HG02885 (cell line): ENCODE data around the gene ETV7.
"Not testable (repeated sequence)": the region's sequence is repeated elsewhere in the genome, so short reads cannot be mapped to it uniquely, and the experiment has no call there.

ENCODE experiments used
- ATAC-seq: cut with Tn5 transposase; IDR thresholded peaks from one replicate; pipeline ENCODE4 v1.9.1; 2021; ENCODE audit warnings: mild to moderate bottlenecking; ENCODE audit not compliant: unreplicated experiment, poor library complexity

ETV7 gene

GRCh38 chr6:36346486-36347273 is 40.8 kb downstream of the ETV7 start:
- no peak for ATAC-seq

DNA sequence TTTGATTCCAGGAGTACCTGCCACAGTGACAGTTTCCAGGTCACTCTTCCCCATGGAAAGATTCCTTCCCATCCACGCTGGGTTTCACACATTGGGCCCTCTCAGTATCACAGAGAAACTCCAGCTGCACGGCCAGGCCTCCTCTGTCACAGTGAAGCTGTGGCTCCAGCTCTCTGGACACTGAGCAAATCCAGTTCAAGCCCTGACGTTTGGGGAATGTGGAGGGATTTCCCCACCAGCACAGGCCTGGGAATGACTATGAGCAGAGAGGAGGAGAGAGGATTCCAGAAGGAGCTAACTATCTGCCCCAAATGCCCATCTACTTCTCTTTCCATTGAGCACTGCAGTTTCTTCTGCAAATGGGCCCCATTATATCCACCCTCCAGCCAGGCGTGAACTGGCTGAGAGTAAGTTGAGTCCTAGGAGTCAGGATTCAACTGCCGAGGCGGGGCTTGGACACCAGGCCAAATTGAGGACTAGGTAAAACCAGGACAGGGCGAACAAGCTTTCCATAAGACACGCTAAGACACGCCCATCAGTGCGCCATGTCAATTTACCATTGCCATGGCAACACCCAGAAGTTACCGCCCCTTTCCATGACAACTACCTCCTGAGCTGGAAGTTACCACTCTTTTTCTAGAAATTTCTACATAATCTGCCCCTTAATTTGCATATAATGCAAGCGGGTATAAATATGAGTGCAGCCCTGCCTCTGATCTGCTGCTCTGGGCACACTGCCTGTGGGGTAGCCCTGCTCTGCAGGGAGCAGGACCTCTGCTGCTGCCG is 41.6 kb downstream of the ETV7 start:
- no peak for ATAC-seq

- ATAC-seq, result no peak
Observed at GRCh38 chr6:36343109-36343680, 44.3 kb downstream of the ETV7 start.

DNA sequence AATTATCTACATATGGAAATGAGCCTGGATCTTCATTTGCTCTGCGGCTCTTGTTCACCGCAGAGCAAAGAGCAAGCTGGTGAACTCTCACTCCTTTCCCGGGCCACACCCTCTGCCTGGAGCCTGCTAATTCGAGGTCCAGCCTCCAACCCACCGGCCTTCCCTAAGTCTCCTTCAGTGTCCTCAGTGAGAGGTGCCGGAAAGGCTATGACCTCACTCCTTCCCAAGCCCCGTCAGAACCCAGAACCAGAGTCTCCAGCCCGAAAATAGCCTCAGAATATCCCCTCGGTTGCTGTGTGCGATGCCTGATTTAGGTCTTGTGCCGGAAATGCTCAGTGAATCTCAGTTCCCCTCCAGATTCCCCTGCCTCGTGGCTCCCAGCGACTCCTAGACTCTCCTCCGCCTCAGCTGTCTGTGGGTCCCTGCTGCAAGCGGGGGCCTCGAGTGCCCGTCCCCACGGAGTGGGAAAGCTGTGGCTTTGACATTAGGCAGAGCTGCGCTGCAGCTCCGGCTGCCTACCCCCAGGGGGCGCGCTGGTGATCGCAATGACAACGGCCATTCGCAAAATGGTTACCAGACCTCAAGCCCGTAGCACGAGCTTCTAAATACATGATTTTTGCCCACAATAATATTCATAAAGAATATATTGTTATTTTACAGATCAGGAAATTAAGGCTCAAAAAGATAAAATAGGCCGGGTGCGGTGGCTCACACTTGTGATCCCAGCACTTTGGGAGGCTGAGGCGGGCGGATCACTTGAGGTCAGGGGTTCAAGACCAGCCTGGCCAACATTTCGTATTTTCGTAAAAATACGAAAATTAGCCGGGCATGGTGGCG is 46.6 kb downstream of the ETV7 start:
- no peak for ATAC-seq

DNA sequence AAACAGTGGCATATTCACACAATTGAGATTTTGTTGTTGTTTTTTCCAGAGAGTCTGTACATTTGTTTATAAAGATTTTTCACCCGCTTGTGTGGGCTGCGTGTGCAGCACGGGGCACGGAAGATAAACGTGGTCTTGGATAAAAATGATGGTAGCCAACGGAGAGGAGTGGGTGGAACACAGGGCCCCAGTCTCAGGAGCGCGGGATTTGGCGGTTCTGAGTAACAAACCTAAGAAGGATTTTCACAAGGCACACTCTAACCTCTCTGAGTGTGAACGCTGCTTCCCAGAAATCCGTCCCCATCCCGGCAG is 47.2 kb downstream of the ETV7 start:
- ATAC-seq, result no peak

DNA sequence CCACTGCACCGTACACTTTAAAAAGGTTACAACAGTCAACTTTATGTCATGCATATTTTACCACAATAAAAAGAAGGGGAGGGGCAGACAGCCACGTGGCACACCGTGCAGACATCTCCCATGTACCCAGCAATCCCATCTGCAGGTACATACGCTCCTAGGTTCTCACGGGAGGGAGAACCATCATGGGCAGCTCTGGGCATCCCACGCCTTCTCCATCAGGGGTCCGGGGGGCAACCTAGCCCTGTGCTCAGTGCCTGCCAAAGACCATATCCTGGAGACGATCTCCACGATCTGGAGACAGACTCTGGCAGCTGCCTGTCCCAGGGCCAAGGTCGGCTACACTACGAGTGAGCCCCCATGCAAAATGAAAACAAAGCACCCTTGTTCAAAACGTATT is 48.3 kb downstream of the ETV7 start:
- no peak for ATAC-seq

- not testable (repeated sequence) for ATAC-seq
Observed at GRCh38 chr6:36338223-36338622, 49.2 kb downstream of the ETV7 start.

GRCh38 chr6:36337814-36338213 is 49.7 kb downstream of the ETV7 start:
- no peak for ATAC-seq

- ATAC-seq, result no peak
Observed at GRCh38 chr6:36336779-36337241, 50.7 kb downstream of the ETV7 start, which contains the start of gene BNIP5. BNIP5 (minus strand) TSS chr6:36336888; CDS start chr6:36330690, 6,198 bp downstream.

DNA sequence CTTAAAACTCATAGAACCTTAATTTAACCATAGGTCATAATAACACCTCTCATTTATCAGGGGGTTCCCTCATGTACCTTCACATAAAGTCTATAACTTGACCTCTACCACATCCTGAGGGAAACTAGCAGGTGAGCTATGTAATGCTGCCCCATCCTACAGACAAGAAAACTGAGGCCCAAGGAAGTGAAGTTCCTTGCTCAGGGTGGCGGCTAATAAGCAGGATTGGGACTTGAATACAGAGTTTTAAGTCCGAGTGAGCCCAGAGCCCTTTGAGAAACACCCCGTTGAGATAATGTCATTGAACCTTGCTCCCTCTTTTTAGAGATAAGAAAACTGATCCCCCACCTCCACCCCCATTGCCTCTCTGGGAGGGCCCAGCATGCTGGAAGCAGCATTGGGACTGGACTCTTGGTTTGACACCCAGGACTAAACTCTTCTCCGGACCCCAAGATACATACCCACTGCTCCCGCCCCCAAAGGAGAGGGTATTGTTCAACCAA is 51.2 kb downstream of the ETV7 start:
- no peak for ATAC-seq

GRCh38 chr6:36335465-36336207 is 51.8 kb downstream of the ETV7 start:
- no peak for ATAC-seq

DNA sequence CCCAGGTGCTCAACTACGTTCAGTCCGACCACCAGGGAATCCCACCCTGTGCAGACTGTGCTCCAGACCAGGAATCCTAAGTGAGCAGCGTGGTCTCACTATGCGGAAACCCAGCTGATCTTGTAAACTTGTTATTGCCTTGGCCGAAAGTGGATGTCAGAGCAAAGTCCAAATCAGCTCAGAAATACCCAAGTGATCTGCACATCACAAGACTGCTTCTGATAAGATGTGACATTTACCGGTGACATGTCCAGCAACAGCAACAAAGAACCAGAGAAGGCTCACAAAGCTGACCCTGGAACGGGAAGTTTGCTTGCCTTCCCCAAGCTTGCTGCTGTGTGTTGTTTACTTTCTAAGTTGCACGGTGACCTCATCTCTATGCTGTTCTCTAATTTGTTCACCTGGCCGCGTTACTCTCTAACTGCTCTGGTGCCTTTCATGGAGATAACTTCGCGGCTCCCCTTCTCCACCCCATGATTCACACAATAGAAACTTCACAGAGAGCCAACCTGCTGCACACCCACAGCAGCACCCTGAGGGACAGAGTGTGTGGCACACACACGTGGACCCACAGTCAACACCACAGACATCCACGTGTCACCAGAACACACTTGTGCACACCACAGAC is 52.5 kb downstream of the ETV7 start:
- no peak for ATAC-seq

DNA sequence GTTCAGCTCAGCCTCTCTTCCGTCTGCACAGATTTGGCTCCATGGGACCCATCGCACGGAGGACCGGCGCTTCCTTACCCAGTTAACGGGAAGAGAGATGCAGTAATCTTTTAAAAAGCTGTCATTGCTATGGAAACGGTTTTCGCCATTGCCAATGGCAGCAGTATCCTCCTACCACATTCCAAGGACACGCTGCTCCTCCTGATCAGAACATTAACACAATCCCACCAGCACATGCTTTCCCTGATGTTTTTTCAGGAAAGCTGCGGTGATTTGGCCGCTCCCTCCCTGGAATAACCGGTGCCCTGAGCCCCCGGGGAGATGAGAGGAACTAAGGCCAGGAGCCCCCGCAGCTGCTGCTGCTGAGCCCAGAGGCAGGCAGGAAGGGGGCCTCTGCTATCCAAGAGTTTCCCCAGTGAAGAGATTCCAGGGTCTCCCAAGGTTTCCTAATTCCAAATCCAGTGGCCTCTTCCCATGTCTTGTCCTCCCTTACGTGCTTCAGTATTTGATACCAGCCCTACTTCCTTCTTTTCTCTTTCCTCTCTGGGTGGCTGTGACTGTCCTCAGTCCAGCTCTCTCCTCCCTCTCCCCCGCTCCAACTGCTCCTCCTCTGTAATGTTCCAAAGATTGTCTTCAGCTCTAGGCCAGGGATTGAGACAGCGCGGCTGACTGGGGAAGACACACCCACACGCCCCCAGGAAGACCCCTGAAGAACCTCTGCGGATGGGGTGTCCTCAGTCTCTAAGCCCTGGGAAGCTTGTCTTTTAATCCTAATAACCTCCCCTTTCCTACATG is 53.3 kb downstream of the ETV7 start:
- no peak for ATAC-seq

GRCh38 chr6:36333171-36333895 is 54.1 kb downstream of the ETV7 start:
- no peak for ATAC-seq

DNA sequence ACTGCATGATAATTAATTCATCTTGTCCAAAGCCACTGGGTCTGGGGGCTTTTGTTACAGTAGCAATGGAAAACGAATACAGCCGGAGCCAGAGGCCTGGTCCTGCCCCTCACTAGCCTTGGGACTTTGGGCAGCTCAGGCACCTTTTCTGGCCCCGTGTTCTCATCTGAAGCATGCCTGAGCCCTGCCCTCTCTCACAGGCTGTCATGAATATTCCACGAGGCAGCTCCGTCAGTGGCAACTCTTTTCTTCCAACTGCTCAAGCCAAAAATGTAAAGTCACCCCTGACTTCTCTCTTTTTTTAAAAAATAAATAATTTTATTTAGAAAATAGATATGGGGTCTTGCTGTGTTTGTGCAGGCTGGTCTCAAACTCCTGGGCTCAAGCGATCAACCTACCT is 56.1 kb downstream of the ETV7 start:
- ATAC-seq, result no peak

- no peak for ATAC-seq
Observed at GRCh38 chr6:36330366-36330765, 57.1 kb downstream of the ETV7 start.

GRCh38 chr6:36329798-36330291 is 57.6 kb downstream of the ETV7 start:
- ATAC-seq, result no peak

GRCh38 chr6:36328600-36328999 is 58.9 kb downstream of the ETV7 start:
- no peak for ATAC-seq
